OCI-LY3 (cell line): Measurements from ENCODE around the gene SPEN.

Experiments
- H2AFZ ChIP-seq: fragments of 200-600, 300-600 bp; shearing (Covaris generic); 2 replicates; pipeline ENCODE4 v1.6.0; 2014; ENCODE audit warnings: antibody characterized with exemption, low read depth, low read length
- H3K27ac ChIP-seq: fragments of 200-600, 300-600 bp; sonication (generic); 2 replicates; pipeline ENCODE4 v1.5.1; 2014; ENCODE audit warnings: mild to moderate bottlenecking, low read length, moderate library complexity, mixed read lengths
- H3K27me3 ChIP-seq: fragments of 200-600, 300-600 bp; sonication (generic); 2 replicates; pipeline ENCODE4 v1.6.1; 2014; ENCODE audit warnings: low read depth, low read length, mixed read lengths
- H3K36me3 ChIP-seq: fragments of 200-600, 300-600 bp; sonication (generic); replicated peaks from 2 replicates; pipeline ENCODE3; 2014; ENCODE audit warnings: low read depth, low read length, mixed read lengths
- H3K4me1 ChIP-seq: fragments of 300-600, 200-600 bp; sonication (generic); 2 replicates; pipeline ENCODE4 v1.6.1; 2014; ENCODE audit warnings: low read length, mixed read lengths
- H3K4me2 ChIP-seq: fragments of 200-600, 300-600 bp; sonication (generic); 2 replicates; pipeline ENCODE4 v1.6.1; 2014; ENCODE audit warnings: low read length, mixed read lengths
- H3K4me3 ChIP-seq: fragments of 300-600, 200-600 bp; sonication (generic); 2 replicates; pipeline ENCODE4 v1.5.1; 2014; ENCODE audit warnings: antibody characterized with exemption, mild to moderate bottlenecking, low read length, moderate library complexity
- H3K79me2 ChIP-seq: fragments of 300-600, 200-600 bp; shearing (Covaris generic); 2 replicates; pipeline ENCODE4 v1.6.1; 2014; ENCODE audit warnings: mild to moderate bottlenecking, low read length, mixed read lengths
- H3K9ac ChIP-seq: fragments of 300-600, 200-600 bp; shearing (Covaris generic); 2 replicates; pipeline ENCODE4 v1.6.0; 2014; ENCODE audit warnings: mild to moderate bottlenecking, low read length, moderate library complexity
- H3K9me3 ChIP-seq: fragments of 200-600, 300-600 bp; shearing (Covaris generic); 2 replicates; pipeline ENCODE4 v1.6.1; 2014; ENCODE audit warnings: low read length, mixed read lengths; ENCODE audit not compliant: insufficient read depth
- H4K20me1 ChIP-seq: fragments of 200-600, 300-600 bp; sonication (generic); 2 replicates; pipeline ENCODE4 v1.6.1; 2016; ENCODE audit warnings: low read length, mixed read lengths; ENCODE audit not compliant: insufficient read depth
- CTCF ChIP-seq: fragments of 200-600, 300-600 bp; sonication (generic); IDR thresholded peaks from 2 replicates; pipeline ENCODE4 v1.5.1; 2014; ENCODE audit warnings: antibody characterized with exemption, low read length, low read depth
- EZH2phosphoT487 ChIP-seq: fragments of 200-600 bp; shearing (Covaris generic); IDR thresholded peaks from 2 replicates; pipeline ENCODE4 v1.6.1; 2018; ENCODE audit warnings: antibody characterized with exemption, mixed run types, low read depth

SPEN gene

GRCh38 chr1:15966956-15967344 lies 119.4 kb downstream of the SPEN start:
- Histone ChIP-seq H3K4me1 (peaks cover 57% of the 10 kb centered on the region), H3K79me2 (peaks cover 17% of the 10 kb centered on the region), H2AFZ (no peak overlapping the region), H3K36me3 (peaks cover 24% of the 10 kb centered on the region), H3K27me3 (no peaks in the 10 kb centered on the region), H3K9me3 (no peaks in the 10 kb centered on the region), H3K27ac (peak overlapping the region; percentile 96), H4K20me1 (no peaks in the 10 kb centered on the region), H3K4me3 (peak overlapping the region; percentile 55; the same call in 1 of the 2 replicates), H3K9ac (peak overlapping the region; percentile 63; the same call in 1 of the 2 replicates), H3K4me2 (peak overlapping the region; percentile 72)
- TF ChIP-seq EZH2phosphoT487, result no peak
- TF ChIP-seq CTCF, result no peak

DNA sequence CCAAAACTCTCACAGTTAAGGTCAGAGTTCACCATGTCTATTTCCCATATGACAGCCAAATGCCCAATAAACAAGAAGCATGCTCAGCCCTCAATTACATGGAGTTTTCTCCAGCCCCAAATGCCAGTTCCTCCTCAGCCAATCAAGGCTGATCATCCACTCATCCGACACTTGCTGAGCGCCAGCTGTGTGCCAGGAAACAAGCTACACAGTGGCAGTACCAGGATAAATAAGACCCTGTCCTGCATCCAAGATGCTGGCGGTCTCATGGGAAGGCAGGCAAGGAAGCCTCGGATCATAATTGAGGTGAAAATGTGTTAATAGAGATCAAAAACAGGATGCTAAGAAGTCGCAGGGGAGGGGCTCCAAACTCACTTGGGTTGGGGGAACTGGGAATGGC lies 120.7 kb downstream of the SPEN start:
- peaks cover 17% of the 10 kb centered on the region for H3K79me2 ChIP-seq
- H3K4me1 ChIP-seq, result peaks cover 45% of the 10 kb centered on the region
- H3K4me2 ChIP-seq, result no peak overlapping the region
- H2AFZ ChIP-seq, result no peak overlapping the region
- H3K4me3 ChIP-seq, result no peak overlapping the region
- no peak overlapping the region for H3K27ac ChIP-seq
- H3K36me3 ChIP-seq, result peaks cover 36% of the 10 kb centered on the region
- no peak overlapping the region for H3K9ac ChIP-seq
- H4K20me1 ChIP-seq, result no peaks in the 10 kb centered on the region
- TF ChIP-seq EZH2phosphoT487 (no peak), CTCF (no peak)
- no peaks in the 10 kb centered on the region for H3K9me3 ChIP-seq
- H3K27me3 ChIP-seq, result no peaks in the 10 kb centered on the region

DNA sequence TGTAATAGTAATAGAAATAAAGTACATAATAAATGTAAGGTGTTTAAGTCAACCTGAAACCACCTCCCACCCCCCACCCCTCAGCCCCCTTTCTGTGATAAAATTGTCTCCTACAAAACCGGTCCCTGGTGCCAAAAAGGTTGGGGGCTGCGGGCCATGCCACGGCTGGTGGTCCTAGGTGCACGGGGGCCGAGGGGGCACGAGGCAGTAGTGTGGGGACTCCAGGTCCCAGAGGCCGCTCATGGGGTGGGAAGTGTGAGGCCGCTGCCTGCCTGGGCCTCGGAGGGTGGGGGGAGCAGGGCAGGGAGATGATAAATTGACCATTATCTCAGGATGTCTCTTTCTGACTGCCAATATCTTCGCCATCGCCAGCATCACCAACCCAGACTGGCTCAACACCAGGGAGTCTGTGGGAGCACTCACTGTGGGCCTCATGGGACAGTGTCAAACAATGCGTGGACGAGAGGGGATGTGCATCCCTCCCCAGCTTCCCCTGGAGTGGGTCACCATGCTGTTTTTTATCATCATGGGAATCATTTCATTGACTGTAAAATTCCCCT lies 121.9 kb downstream of the SPEN start:
- H3K4me2 ChIP-seq, result no peak overlapping the region
- no peak overlapping the region for H3K9ac ChIP-seq
- H3K27ac ChIP-seq, result no peak overlapping the region
- TF ChIP-seq CTCF (no peak), EZH2phosphoT487 (no peak)
- H3K4me1 ChIP-seq, result peaks cover 43% of the 10 kb centered on the region
- H3K9me3 ChIP-seq, result no peaks in the 10 kb centered on the region
- H4K20me1 ChIP-seq, result no peaks in the 10 kb centered on the region
- peaks cover 37% of the 10 kb centered on the region for H3K36me3 ChIP-seq
- H2AFZ ChIP-seq, result no peak overlapping the region
- H3K79me2 ChIP-seq, result peaks cover 27% of the 10 kb centered on the region
- H3K4me3 ChIP-seq, result no peak overlapping the region
- no peaks in the 10 kb centered on the region for H3K27me3 ChIP-seq

GRCh38 chr1:15970911-15971310 lies 123.4 kb downstream of the SPEN start:
- peaks cover 34% of the 10 kb centered on the region for H3K79me2 ChIP-seq
- no peak overlapping the region for H2AFZ ChIP-seq
- peaks cover 36% of the 10 kb centered on the region for H3K4me1 ChIP-seq
- no peaks in the 10 kb centered on the region for H4K20me1 ChIP-seq
- H3K27me3 ChIP-seq, result no peaks in the 10 kb centered on the region
- H3K9me3 ChIP-seq, result no peaks in the 10 kb centered on the region
- H3K9ac ChIP-seq, result no peak overlapping the region
- no peak overlapping the region for H3K27ac ChIP-seq
- H3K36me3 ChIP-seq, result peaks cover 37% of the 10 kb centered on the region
- no peak for TF ChIP-seq CTCF
- H3K4me2 ChIP-seq, result no peak overlapping the region
- no peak overlapping the region for H3K4me3 ChIP-seq
